CD8-positive, alpha-beta memory T cell (primary cell): ENCODE data around the gene AMDHD1. TPM values are rescaled to one million over a fixed set of nuclear protein-coding genes. Genes with fewer than 3 reads are reported as not detected.

ENCODE experiments used
- CTCF ChIA-PET: fragments of 350-600 bp; sonication (Branson Sonifier 250); formaldehyde crosslinking; loops from one replicate; lab custom pipeline; 2021; ENCODE audit warnings: antibody characterized with exemption; lab: Charles Lee
- POLR2A ChIA-PET: fragments of 350-600 bp; sonication (Branson Sonifier 250); formaldehyde crosslinking; loops from one replicate; lab custom pipeline; 2021; ENCODE audit warnings: antibody characterized with exemption; lab: Charles Lee
- DNase-seq, 5 donors: peaks; one replicate each; pipeline versions ENCODE4 v3.0.0 to v3.0.0-alpha.2; 2020 to 2022; ENCODE audit warnings: mixed read lengths in 1 of 5
- H3K27ac ChIP-seq: one replicate; pipeline ENCODE4 v1.7.0; 2013; ENCODE audit warnings: low read depth, mild to moderate bottlenecking, low read length, moderate library complexity
- H3K27me3 ChIP-seq: 2 replicates; pipeline ENCODE4 v1.7.0; 2013; ENCODE audit warnings: low read length, mild to moderate bottlenecking; ENCODE audit not compliant: insufficient read depth, poor library complexity, severe bottlenecking
- H3K36me3 ChIP-seq: 2 replicates; pipeline ENCODE4 v1.7.0; 2013; ENCODE audit warnings: mild to moderate bottlenecking, low read length, moderate library complexity; ENCODE audit not compliant: insufficient read depth
- H3K4me1 ChIP-seq: 2 replicates; pipeline ENCODE4 v1.7.0; 2013; ENCODE audit warnings: mild to moderate bottlenecking, low read length, moderate library complexity; ENCODE audit not compliant: insufficient read depth
- H3K4me3 ChIP-seq: 2 replicates; pipeline ENCODE4 v1.7.0; 2013; ENCODE audit warnings: mild to moderate bottlenecking, low read length
- H3K9me3 ChIP-seq: 2 replicates; pipeline ENCODE4 v1.7.0; 2013; ENCODE audit warnings: mild to moderate bottlenecking, low read length
- H3K27ac Mint-ChIP-seq, 8 donors: one replicate each; pipeline ENCODE4 v1.8.0; 2020 to 2021; ENCODE audit warnings: mixed read lengths in 8 of 8, mild to moderate bottlenecking in 6 of 8, inconsistent platforms in 3 of 8, moderate library complexity in 3 of 8
- H3K27me3 Mint-ChIP-seq, 2 donors: one replicate each; pipeline ENCODE4 v1.8.0; 2020 to 2021; ENCODE audit warnings: mixed read lengths in 2 of 2, mild to moderate bottlenecking in 1 of 2, moderate library complexity in 1 of 2
- H3K36me3 Mint-ChIP-seq, 3 donors: one replicate each; pipeline ENCODE4 v1.8.0; 2020 to 2021; ENCODE audit warnings: mixed read lengths in 3 of 3, inconsistent platforms in 1 of 3, mild to moderate bottlenecking in 1 of 3
- H3K4me1 Mint-ChIP-seq, 3 donors: one replicate each; pipeline ENCODE4 v1.8.0; 2020 to 2021; ENCODE audit warnings: mixed read lengths in 3 of 3, inconsistent platforms in 1 of 3, mild to moderate bottlenecking in 1 of 3
- H3K4me3 Mint-ChIP-seq, 7 donors: one replicate each; pipeline ENCODE4 v1.8.0; 2020 to 2021; ENCODE audit warnings: mixed read lengths in 7 of 7, mild to moderate bottlenecking in 6 of 7, moderate library complexity in 4 of 7, inconsistent platforms in 2 of 7
- H3K9me3 Mint-ChIP-seq, 5 donors: one replicate each; pipeline ENCODE4 v1.8.0; 2020 to 2022; ENCODE audit warnings: mixed read lengths in 5 of 5, mild to moderate bottlenecking in 3 of 5, moderate library complexity in 2 of 5, inconsistent platforms in 1 of 5
- polyA plus RNA-seq: library from polyadenylated mRNA; unstranded; fragments of 300-500 nt; fragmentation: Illumina TruSeq; gene quantifications from one replicate; pipeline ENCODE4 v1.2.3, GENCODE V29; 2021
- total RNA-seq, 2 experiments: library from RNA; stranded (reverse); gene quantifications; one replicate each; pipeline ENCODE4 v1.2.3, GENCODE V29; 2021

AMDHD1 gene
- total and polyA plus RNA-seq, 3 experiments from 2014 or later, result 0.68 to 2.1 (median 2.0) TPM

- ChIA-PET CTCF (interaction anchor here (1.0 kb wide), 1 partner anchor 76 kb away, joined by 3 read pairs; no protein-coding TSS in a partner anchor), POLR2A (no interaction called here)
- peaks cover 0 to 3% (median 0%) of the 10 kb centered on the region in 3 donors for H3K36me3 Mint-ChIP-seq
- H3K27ac Mint-ChIP-seq, result peak overlapping the region in 1 of 8 donors; percentile 38
- H3K4me3 Mint-ChIP-seq, result no peak overlapping the region
- no peaks in the 10 kb centered on the region for H3K36me3 ChIP-seq
- H3K4me1 ChIP-seq, result no peaks in the 10 kb centered on the region
- no peaks in the 10 kb centered on the region for H3K4me1 Mint-ChIP-seq
- no peak overlapping the region for H3K4me3 ChIP-seq
- H3K27me3 Mint-ChIP-seq, result peaks cover 0 to 1% of the 10 kb centered on the region in 2 donors
- peaks cover 0 to 5% (median 0%) of the 10 kb centered on the region in 5 donors for H3K9me3 Mint-ChIP-seq
- no peak for DNase-seq
- no peak overlapping the region for H3K27ac ChIP-seq
- no peaks in the 10 kb centered on the region for H3K27me3 ChIP-seq
- H3K9me3 ChIP-seq, result no peaks in the 10 kb centered on the region
Measured at GRCh38 chr12:95922231-95922630, 20.9 kb upstream of the AMDHD1 start.

GRCh38 chr12:95940514-95940913, 2.6 kb upstream of the AMDHD1 start:
- Mint-ChIP-seq H3K4me1 (peaks cover 9 to 14% (median 12%) of the 10 kb centered on the region in 3 donors), H3K27ac (peak overlapping the region in 4 of 8 donors; percentile 4 to 92 (median 34)), H3K36me3 (peaks cover 0 to 5% (median 0%) of the 10 kb centered on the region in 3 donors), H3K27me3 (peaks cover 0 to 1% of the 10 kb centered on the region in 2 donors), H3K9me3 (no peaks in the 10 kb centered on the region), H3K4me3 (peak overlapping the region in 1 of 7 donors; percentile 58)
- Histone ChIP-seq H3K4me3 (no peak overlapping the region), H3K27me3 (no peaks in the 10 kb centered on the region), H3K4me1 (peaks cover 9% of the 10 kb centered on the region), H3K36me3 (no peaks in the 10 kb centered on the region), H3K27ac (no peak overlapping the region), H3K9me3 (no peaks in the 10 kb centered on the region)
- POLR2A ChIA-PET, result no interaction called here
- no peak for DNase-seq
- CTCF ChIA-PET, result interaction anchor here (2.7 kb wide), 1 partner anchor 22 kb away, joined by 11 read pairs; no protein-coding TSS in a partner anchor

GRCh38 chr12:95942101-95942523, 1.0 kb upstream of the AMDHD1 start:
- H3K9me3 Mint-ChIP-seq, result no peaks in the 10 kb centered on the region
- no peak for DNase-seq
- H3K4me1 Mint-ChIP-seq, result peaks cover 9 to 14% (median 12%) of the 10 kb centered on the region in 3 donors
- H3K27me3 ChIP-seq, result no peaks in the 10 kb centered on the region
- peaks cover 0 to 1% of the 10 kb centered on the region in 2 donors for H3K27me3 Mint-ChIP-seq
- peak overlapping the region; percentile 60 for H3K27ac ChIP-seq
- peak overlapping the region; percentile 77 to 97 (median 90) for H3K27ac Mint-ChIP-seq
- peak overlapping the region; percentile 90 for H3K4me3 ChIP-seq
- no peaks in the 10 kb centered on the region for H3K36me3 ChIP-seq
- H3K4me3 Mint-ChIP-seq, result peak overlapping the region; percentile 91 to 97 (median 96)
- H3K4me1 ChIP-seq, result peaks cover 9% of the 10 kb centered on the region
- ChIA-PET POLR2A (interaction anchor here (0.6 to 2.3 kb wide), 5 partner anchors 17 to 939 kb away, joined by 3 to 7 read pairs (median 4); partner anchors contain the start of genes METAP2 and NDUFA12), CTCF (interaction anchor here (0.9 to 2.7 kb wide), 4 partner anchors 24 to 725 kb away, joined by 3 to 11 read pairs (median 4); partner anchors contain the start of genes FGD6 and VEZT)
- peaks cover 0 to 5% (median 0%) of the 10 kb centered on the region in 3 donors for H3K36me3 Mint-ChIP-seq
- no peaks in the 10 kb centered on the region for H3K9me3 ChIP-seq

- H3K27me3 ChIP-seq, result no peaks in the 10 kb centered on the region
- Mint-ChIP-seq H3K27me3 (peaks cover 0 to 1% of the 10 kb centered on the region in 2 donors), H3K27ac (peak within 1 kb of the TSS; percentile 84 to 97 (median 91)), H3K4me3 (peak within 1 kb of the TSS; percentile 91 to 97 (median 96)), H3K9me3 (no peaks in the 10 kb centered on the region), H3K4me1 (peaks cover 9 to 14% (median 12%) of the 10 kb centered on the region in 3 donors), H3K36me3 (peaks cover 0 to 5% (median 0%) of the 10 kb centered on the region in 3 donors)
- H3K4me1 ChIP-seq, result peaks cover 9% of the 10 kb centered on the region
- POLR2A ChIA-PET, result interaction anchor here (0.5 to 2.3 kb wide), 10 partner anchors 17 to 939 kb away, joined by 3 to 9 read pairs (median 4); partner anchors contain the start of genes LTA4H, METAP2, NDUFA12 and SNRPF
- peak within 1 kb of the TSS; percentile 60 for H3K27ac ChIP-seq
- no peaks in the 10 kb centered on the region for H3K9me3 ChIP-seq
- peak; percentile 69 to 90 (median 80) for DNase-seq
- CTCF ChIA-PET, result interaction anchor here (0.7 to 3.0 kb wide), 6 partner anchors 16 to 725 kb away, joined by 3 to 14 read pairs (median 7); partner anchors contain the start of genes FGD6 and VEZT
- H3K4me3 ChIP-seq, result peak within 1 kb of the TSS; percentile 90
- no peaks in the 10 kb centered on the region for H3K36me3 ChIP-seq
Measured at GRCh38 chr12:95942524-95943329, 404 bp upstream of the AMDHD1 start, which contains the start of gene CCDC38. TSS of gene CCDC38 (minus strand) at chr12:95942614. CDS start at chr12:95936509, 6,105 bp downstream.

- Mint-ChIP-seq H3K27me3 (peaks cover 0 to 1% of the 10 kb centered on the region in 2 donors), H3K9me3 (no peaks in the 10 kb centered on the region), H3K27ac (peak overlapping the region in 2 of 8 donors; percentile 73 to 89), H3K4me3 (peak overlapping the region; percentile 91 to 97 (median 96)), H3K36me3 (peaks cover 0 to 5% (median 0%) of the 10 kb centered on the region in 3 donors), H3K4me1 (peaks cover 9 to 14% (median 12%) of the 10 kb centered on the region in 3 donors)
- Histone ChIP-seq H3K4me1 (peaks cover 9% of the 10 kb centered on the region), H3K4me3 (peak overlapping the region; percentile 90), H3K27ac (no peak overlapping the region), H3K9me3 (no peaks in the 10 kb centered on the region), H3K36me3 (no peaks in the 10 kb centered on the region), H3K27me3 (no peaks in the 10 kb centered on the region)
- ChIA-PET POLR2A (interaction anchor here (2.2 to 2.3 kb wide), 2 partner anchors 15 to 91 kb away, joined by 7 to 9 read pairs; partner anchors contain the start of gene LTA4H), CTCF (interaction anchor here (1.0 to 3.0 kb wide), 5 partner anchors 9 to 355 kb away, joined by 3 to 14 read pairs (median 7); no protein-coding TSS in a partner anchor)
- DNase-seq, result no peak
Measured at GRCh38 chr12:95944108-95944704, 1.1 kb downstream of the AMDHD1 start.

GRCh38 chr12:95949477-95950206, 6.5 kb downstream of the AMDHD1 start:
- DNase-seq, result no peak
- ChIA-PET POLR2A (no interaction called here), CTCF (no interaction called here)
- no peak overlapping the region for H3K27ac ChIP-seq
- H3K36me3 Mint-ChIP-seq, result no peaks in the 10 kb centered on the region
- no peak overlapping the region for H3K27ac Mint-ChIP-seq
- H3K4me3 Mint-ChIP-seq, result no peak overlapping the region
- H3K36me3 ChIP-seq, result no peaks in the 10 kb centered on the region
- H3K4me1 Mint-ChIP-seq, result no peaks in the 10 kb centered on the region
- H3K27me3 ChIP-seq, result no peaks in the 10 kb centered on the region
- no peaks in the 10 kb centered on the region for H3K4me1 ChIP-seq
- H3K9me3 Mint-ChIP-seq, result no peaks in the 10 kb centered on the region
- H3K27me3 Mint-ChIP-seq, result peaks cover 0 to 3% of the 10 kb centered on the region in 2 donors
- H3K4me3 ChIP-seq, result no peak overlapping the region
- H3K9me3 ChIP-seq, result no peaks in the 10 kb centered on the region

- no peaks in the 10 kb centered on the region for H3K9me3 Mint-ChIP-seq
- peaks cover 0 to 2% (median 0%) of the 10 kb centered on the region in 3 donors for H3K36me3 Mint-ChIP-seq
- H3K27me3 ChIP-seq, result no peaks in the 10 kb centered on the region
- no peak overlapping the region for H3K4me3 ChIP-seq
- H3K4me1 ChIP-seq, result no peaks in the 10 kb centered on the region
- no peaks in the 10 kb centered on the region for H3K9me3 ChIP-seq
- no peak overlapping the region for H3K27ac ChIP-seq
- peaks cover 0 to 3% of the 10 kb centered on the region in 2 donors for H3K27me3 Mint-ChIP-seq
- H3K36me3 ChIP-seq, result no peaks in the 10 kb centered on the region
- POLR2A ChIA-PET, result no interaction called here
- H3K4me3 Mint-ChIP-seq, result no peak overlapping the region
- CTCF ChIA-PET, result no interaction called here
- H3K27ac Mint-ChIP-seq, result peak overlapping the region in 1 of 8 donors; percentile 15
- no peaks in the 10 kb centered on the region for H3K4me1 Mint-ChIP-seq
- no peak for DNase-seq
Measured at GRCh38 chr12:95951515-95951914, 8.4 kb downstream of the AMDHD1 start.
